Endothelial cell of hepatic sinusoid (primary cell): ENCODE data around the gene PLA2G4D.
"Not testable (repeated sequence)": the region's sequence is repeated elsewhere in the genome, so short reads cannot be mapped to it uniquely, and the experiment has no call there.

ENCODE experiments used
- in situ Hi-C: cut with HindIII; loops from 2 replicates; pipeline ENCODE4 v1.10.0; 2017; ENCODE audit warnings: low sequenced_read_pairs

PLA2G4D gene

DNA sequence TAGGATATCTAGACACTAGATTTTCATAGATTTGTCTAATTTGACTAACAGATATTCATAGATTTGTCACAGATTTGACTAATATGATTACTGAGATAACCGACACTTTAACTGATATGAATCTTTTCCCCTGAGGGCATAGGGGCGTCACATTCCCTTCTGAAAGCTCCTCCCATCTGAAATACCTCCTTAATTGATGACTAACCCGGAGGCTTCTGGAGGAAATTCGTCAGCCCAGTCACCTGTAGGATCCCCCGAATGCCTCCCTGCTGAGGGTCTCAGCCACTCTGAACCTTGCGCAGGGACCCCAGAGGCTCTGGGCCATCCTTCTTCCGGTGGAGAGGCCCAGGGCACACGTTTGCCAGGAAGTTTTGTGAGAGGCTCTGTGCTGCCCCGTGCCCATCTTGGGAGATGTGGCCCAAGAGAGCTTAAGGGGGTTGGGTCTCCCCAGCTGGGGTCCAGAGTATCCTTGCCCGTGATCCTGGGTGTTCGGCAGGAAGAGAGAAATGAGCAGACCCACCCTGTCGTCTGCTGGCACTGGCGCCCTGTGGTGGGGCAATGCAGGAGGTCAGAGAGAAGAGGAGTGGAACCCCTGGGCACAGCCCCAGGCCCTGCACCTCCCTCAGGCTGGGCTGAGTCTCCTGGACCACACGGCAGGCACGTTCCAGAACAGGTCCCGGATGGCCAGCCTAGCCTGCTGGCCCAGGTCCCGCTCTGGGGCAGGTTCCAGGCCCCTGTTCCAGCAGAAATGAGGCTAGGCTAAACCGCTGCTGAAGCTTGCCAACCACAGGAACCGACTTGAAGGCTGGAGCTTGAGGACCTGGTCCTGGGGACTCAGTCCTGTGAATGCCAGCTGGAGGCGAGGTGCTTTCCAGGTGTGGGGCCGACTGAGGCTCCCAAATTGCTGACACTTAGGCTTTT is 1.7 kb downstream of the PLA2G4D start:
- in situ Hi-C loops: no loop called here

DNA sequence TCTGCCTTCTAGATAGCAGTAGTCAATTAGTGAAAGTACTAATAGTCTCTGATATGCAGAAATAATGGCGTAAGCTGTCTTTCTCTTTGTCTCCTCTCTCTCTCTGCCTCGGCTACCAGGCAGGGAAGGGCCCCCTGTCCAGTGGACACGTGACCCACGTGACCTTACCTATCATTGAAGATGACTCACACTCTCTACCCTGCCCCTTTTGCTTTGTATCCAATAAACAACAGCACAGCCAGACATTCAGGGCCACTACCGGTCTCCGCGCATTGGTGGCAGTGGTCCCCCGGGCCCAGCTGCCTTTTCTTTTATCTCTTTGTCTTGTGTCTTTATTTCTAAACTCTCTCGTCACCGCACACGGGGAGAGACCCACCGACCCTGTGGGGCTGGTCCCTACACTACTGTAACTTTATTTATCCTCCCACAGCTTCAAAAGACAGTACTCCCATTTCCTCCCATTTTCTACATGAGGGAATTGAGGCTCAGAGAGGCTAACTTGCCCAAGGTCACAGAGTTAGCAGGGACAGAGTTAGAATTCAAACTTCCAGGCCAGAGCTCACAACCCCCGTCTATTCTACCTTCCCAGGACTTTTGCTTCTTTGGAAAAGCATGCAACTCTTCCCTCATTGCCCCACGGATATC is 2.5 kb downstream of the PLA2G4D start:
- in situ Hi-C loops: not testable (repeated sequence)

DNA sequence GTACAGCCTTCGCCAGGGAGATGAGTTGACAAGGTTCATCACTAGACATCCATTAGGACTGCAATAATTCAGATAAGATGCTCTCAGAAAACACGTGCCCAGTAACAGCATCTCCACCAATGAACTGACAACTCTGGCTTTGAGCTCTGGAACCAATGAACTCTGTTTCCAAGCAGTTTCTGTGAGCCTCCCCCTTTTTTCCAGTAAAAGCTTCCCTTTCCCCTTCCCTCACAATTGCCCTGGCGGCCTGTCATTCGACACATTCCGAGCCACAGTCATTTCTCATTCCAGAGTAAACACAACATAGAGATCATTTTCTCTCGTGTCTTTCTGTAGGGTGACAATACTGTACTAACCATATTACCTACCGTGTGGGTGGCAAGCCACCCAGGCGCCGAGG is 3.6 kb downstream of the PLA2G4D start:
- in situ Hi-C loops: no loop called here

DNA sequence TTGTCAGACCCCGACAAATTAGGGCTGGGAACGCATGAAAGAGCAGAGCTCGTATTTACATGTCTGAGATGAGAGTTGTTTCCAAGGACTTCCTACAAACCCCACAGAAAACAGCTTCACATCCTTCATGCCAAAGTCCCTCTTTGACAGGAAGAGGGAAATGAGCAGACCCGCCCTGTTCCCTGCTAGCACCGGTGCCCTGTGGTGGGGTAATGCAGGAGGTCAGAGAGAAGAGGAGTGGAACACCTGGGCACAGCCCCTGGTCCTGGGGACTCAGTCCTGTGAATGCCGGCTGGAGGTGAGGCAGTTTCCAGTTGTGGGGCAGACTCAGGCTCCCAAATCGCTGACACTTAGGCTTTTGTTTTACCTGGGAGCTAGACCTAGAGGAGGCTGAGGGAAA is 4.0 kb downstream of the PLA2G4D start:
- in situ Hi-C loops: no loop called here

DNA sequence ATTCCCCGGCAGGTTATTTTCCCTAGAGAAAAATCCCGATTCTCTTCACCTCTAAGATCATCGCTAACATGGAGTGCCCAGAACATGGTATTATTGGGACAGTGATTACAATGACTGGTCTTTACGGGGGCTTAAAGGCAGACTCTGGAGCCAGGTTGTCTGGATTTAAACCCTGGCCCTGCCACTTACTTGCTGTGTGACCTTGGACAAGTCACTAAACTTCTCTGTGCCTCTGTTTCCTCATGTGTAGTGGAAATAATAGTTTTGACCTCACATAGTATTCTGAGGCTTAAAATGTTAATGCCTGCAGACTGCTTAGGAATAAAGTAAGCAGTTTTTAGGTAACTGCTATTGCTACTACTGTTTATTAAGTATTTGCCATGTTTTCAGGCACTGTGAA is 4.4 kb downstream of the PLA2G4D start:
- in situ Hi-C loops: no loop called here

DNA sequence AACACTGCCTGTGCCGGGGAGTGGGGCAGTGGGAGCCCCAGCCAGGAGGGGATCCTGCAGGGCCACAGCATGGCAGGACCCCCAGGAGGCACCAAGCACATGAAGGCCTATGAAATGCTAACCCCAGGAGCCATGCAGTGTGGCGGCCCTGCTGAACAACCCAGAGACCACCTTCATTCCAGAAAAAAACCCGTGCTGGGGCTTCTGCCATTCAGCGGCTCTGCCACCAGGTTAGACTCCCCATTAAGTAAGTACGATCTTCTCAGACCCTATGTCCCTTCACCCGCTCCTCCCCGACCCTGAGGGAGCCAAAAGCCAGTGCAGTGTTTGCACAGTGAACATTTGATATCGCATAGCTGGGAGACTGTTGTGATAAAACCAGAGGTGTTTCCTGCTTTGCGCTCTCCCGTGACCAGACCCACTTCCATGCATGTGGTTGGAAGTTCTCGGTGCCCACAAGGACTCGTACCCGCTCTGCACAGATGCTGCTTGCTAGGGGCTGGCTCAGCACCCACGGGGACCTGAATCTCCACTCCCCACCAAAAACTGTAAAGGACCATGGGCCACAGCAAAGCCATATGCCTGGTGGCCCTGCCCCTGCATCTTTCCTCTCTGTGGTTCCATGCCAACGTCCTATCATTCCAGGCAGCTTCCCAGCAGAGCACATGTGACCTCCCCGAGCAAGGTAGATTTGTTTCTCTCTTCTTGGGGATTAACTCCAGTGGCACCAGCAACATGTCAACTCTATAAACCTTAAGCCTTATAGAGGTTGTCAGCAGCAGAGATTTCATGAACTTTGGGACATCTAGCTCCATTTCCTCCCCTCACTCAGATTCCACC is 5.3 kb downstream of the PLA2G4D start:
- in situ Hi-C loops: no loop called here

DNA sequence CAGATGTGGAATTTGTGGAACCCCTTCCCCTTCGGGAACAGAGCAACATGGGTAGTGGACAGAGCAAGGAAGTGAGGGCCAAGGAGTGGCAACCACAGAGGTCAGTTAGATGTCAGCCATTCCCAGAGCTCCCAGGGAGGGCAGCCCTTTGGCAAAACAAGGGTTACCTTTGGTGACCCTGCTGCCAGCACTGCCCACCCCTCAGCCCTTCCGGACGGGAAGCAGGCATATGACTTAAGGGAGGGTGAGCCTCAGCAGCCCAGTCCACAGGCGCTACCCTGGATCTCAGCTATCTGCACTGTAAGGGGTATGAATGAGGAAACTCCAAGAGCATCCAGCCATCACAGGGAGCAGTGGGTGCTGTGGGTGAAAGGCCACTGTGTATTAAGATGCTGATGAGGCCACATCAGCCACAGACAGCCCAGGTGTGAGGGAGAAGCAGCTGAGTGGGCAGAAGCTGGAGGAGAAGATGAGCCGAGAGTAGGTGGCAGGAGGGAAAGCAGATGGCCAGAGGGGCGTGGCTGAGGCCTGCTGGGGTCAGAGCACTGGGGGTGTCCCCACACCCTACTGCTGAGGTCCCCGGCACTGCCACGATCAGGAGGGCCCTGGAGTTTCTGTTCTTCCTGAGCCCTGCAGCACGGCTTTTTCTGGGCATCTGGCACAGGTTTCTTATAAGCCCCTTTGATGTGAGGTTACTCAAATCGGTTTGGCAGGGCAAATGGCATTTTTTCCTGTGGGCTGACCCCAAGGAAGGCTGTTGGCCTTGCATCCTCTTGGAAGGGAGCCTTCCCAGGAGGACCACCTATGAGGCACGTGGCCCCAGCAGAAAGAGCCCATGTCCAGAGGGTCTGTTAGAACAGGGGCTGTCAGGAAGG is 6.2 kb downstream of the PLA2G4D start:
- in situ Hi-C loops: no loop called here

DNA sequence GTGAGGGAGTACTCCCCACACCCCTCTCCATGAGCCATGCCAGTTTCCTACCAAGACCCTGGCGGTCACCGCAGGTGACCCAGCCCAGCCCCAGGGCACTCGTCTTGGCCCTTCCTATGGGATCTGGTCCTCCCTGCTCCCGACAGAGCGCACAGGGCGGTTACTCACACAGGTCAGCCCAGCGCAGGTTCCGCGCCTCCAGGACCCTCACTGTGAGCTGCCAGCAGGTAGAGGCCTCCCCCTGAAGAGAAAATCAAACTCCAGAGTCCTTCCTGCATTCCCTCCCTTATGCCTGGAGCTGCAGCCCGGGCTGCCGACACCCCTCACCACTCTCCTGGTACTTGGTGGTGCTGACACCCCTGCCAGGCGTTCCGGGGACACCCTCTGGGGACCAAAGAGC is 6.9 kb downstream of the PLA2G4D start:
- in situ Hi-C loops: no loop called here

DNA sequence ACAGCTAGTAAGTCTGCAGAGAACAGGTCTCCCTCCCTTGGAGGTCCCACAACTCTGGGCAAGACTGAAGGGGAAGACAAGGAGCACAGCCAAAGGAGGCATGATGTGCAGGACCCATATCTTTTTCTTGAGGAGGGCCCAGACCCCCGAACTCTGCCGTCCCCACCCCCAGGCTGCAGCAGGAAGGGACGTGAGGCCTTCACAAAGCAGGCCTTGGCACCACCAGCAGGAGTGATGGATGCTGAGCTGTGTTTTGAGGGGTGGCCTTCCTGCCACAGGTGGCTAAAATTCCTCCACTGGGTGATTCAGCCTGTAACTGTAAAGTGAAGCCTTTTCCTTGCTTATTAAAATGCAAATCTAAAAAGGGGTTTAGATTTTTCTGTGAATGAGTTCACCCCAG is 8.6 kb downstream of the PLA2G4D start:
- in situ Hi-C loops: no loop called here

DNA sequence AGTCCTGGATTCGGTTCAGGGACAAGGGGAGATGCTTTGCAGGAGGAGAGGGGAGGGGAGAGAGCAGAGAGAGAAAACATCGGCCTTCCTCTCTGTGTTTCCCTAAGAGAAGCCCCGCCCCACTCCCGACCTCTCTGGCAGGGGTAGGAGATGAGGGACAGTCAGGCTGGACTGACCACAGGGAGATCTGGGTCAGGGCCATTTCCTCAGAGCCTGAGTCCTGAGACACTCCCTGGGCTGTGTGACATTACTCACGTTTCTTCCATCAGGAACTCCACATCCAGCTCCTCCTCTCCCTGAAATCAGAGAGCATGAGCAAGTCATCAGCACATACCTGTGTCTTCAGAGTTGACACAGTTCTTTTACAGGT is 9.1 kb downstream of the PLA2G4D start:
- in situ Hi-C loops: no loop called here

DNA sequence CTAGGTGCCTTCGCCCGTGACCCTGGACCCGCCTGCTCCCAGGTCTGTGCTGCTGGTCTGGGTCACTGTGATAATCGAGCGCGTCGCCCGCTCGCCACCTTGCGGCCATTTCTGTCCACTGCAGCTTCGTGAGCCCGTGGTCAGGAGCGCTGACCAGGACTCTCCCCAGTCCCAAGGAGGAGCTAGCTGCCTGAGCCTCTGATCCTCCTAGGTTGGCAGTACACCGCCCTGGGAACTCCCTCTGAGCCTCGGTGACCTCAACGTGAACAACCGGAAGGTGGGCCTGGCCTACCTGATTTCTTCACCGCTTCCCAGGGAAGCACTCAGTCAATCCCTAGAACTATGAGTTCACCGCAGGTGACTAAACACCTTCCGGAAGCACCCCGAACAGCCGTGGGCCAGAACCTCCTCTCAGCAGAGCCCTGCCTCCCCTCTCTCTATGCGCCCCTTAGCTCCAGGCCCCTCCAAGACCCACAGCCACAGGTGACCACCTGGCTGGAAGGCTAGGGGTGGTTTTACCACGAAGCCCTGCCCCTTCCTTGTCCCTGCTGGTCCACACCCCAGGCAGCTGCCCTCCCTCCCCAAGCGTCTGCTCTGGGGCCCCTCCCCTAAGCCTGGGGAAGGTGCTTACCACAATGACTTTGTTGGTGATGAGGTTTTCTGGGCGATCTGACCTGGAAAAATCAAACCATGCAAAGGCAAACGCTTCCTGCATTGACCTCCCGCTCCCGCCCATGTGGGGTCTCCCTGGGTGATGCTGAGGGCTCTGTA is 9.7 kb downstream of the PLA2G4D start:
- in situ Hi-C loops: no loop called here

DNA sequence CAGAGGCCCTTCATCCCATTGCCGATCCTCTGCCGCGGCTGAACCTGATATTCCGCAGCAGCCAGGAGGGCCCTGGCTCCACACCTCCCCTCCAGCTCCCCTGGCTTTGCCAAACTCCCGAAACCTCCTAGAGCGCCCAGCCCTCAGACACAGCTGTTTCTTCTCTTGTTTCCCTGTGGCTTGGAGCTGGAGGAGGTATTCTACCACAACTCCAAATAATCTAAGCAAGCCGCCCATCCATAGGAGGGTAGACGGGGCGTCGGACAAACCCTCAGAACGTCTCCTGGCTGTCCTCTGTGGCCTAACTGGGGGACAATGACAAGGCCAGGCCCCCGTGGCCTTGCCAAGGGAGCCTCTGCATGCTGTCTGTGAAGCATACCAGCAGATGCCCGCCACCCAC is 10.4 kb downstream of the PLA2G4D start:
- in situ Hi-C loops: no loop called here

DNA sequence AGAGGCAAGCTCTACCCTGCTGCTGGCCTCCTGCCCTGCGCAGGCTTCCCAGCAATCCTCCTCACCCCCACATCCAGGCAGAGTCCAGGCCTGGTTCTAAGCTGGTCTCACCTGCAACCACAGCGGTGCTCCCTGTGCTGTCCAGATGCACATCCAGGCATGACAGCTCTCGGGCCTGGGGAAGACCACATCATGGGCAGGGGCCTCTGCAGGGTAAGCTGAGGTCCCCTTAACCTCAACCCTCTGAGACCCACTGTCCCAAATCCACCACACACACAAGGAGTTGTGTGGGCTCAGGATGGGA is 10.8 kb downstream of the PLA2G4D start:
- in situ Hi-C loops: no loop called here

DNA sequence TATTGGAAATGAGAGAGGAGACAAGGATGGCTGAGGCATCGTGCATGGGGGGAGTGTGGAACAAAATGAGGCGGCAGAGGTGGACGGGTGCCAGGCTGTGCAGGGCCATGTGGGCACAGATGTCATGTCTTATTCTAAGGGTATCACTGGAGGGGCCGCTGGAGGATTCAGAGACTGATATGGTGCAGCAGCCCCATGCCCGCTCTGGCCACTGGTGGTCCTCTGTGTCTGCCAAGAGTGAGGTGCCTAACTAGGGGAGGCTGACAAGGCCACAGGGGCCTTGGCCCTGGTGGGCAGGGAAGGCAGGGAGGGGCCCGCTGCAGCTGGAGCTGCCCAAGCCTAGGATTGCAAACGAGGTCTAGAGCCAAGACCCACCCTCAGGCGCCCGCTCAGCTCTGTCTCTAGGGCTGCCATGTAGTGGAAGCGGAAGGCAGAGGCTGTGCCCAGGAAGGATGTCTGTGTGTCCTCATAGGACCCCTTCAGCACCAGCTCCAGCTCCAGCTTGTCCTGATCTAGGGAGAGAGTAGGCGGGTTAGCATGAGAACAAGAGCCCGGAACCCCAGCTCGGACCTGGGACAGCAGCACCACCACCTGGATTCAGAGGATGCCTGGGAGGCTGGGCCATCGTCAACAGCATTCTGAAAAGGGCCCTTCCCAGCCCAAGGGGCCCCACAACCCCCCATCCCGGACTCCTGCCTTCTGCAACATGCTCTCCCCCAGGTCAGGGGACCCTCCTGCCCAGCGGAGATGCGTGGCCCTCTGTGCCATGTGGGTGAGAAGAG is 11.3 kb downstream of the PLA2G4D start:
- in situ Hi-C loops: no loop called here

DNA sequence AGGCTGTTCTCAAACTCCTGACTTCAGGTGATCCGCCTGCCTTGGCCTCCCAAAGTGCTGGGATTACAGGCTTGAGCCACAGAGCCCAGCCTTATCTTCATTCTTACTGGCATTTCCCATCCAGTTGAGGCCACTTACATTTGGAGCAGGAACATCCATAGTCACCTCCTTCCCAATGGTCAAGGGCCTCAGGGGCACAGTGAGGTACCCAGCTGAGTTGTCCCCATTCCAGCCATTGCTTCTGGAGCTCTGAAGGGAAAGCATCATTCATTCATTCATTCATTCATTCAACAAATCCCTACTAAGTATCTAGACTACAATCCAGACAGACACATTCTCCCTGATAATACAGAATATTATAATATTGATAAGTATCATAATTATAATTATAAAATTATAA is 12.2 kb downstream of the PLA2G4D start:
- in situ Hi-C loops: no loop called here

DNA sequence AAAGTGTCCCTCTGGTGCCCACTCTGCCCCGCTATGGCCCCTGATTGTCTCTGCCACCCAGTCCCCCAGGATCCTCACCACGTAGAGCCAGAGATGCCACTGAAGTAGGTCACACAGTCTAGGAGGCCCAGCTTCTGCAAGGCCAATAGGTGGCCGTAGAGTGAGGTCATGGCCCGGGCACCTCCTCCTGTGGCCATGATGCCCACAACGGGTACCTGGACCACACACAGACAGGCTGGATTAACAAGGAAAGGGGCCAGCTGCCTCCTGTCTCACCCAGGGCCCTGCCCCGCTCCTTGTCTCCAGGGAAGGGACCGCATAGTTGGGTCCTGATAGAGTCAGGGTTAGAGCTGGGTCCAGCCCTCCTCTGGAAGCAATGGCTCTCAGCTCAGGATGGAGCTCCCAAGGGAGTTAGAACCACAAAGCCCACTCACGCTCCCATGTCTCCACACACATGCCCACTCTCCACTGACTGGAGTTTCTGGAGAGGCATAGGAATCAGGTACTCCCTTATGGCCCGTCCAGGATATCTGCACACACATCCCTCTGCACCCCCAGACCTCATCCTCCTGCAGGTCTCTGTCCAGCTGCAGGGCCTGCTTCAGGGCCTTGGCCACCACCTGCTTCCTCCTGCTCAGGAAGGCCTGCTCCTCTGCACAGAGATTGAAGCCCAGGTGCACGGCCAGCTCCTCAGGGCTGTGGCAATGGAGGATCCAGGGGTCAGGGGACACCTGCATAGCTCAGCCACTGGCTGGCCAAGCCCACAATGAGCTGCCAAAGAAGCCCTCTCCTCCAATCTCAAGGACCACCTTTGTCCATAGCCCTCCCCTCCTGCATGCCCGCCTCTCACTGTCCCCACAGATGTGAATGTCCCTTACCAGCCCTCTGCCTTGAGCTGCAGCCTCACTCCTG is 13.2 kb downstream of the PLA2G4D start:
- in situ Hi-C loops: no loop called here

DNA sequence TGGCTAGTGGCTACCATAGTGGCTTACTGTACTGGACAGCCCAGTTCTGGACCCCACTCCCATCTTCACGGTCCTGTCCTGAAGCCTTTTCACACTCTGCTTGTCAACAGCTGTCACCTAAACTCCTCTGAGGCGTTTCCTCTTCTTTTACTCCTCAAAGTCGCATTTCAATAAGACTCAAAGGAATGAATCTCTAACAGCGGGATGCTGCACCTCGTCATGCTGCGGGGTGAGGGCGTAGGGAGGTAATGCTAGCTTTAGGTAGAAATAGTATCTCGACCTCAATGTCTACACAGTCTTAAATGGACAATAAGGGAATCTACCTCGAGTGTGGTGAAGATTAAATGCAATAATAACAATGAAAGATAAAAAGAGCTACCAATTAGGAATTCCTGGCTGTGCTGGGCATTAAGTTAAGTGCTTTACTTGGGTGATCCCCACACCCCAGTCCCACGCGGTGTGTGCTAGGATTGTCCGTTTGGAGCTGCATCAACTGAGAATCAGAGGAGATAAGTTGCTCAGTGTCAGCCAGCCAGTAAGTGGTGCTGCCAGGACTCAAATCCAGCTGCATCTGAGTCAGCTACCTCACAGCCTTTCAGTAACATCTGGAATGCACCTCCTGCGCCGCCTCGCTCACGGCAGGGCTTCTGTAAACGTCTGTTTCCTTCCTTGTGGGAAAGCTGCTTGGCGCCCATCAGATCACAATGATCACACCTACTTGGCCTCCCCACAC is 14.0 kb downstream of the PLA2G4D start:
- in situ Hi-C loops: no loop called here
